COLO668 (cell line): ENCODE results near the gene ALK.
"Not testable (repeated sequence)": the region's sequence is repeated elsewhere in the genome, so short reads cannot be mapped to it uniquely, and the experiment has no call there.

Source experiments
- DNase-seq: peaks from one replicate; lab custom pipeline; 2025; ENCODE audit not compliant: unreplicated experiment; lab: John Stamatoyannopoulos, UW

The ALK gene

GRCh38 chr2:29262681-29263260 is 658.6 kb downstream of the ALK start:
- peak; percentile 57 for DNase-seq

GRCh38 chr2:29261003-29261402 is 660.4 kb downstream of the ALK start:
- no peak for DNase-seq

- DNase-seq = no peak
These were observed 661.1 kb downstream of the ALK start for GRCh38 chr2:29260142-29260772.

- no peak for DNase-seq
These were observed 662.2 kb downstream of the ALK start for GRCh38 chr2:29259221-29259620.

GRCh38 chr2:29255004-29255403 is 666.4 kb downstream of the ALK start:
- DNase-seq = no peak

GRCh38 chr2:29253495-29254275 is 667.7 kb downstream of the ALK start:
- not testable (repeated sequence) for DNase-seq

- DNase-seq = no peak
These were observed 668.4 kb downstream of the ALK start for GRCh38 chr2:29253026-29253425.

GRCh38 chr2:29251406-29251805 is 670.0 kb downstream of the ALK start:
- DNase-seq = no peak

- DNase-seq = no peak
These were observed 670.4 kb downstream of the ALK start for GRCh38 chr2:29250977-29251376.

- no peak for DNase-seq
These were observed 671.6 kb downstream of the ALK start for GRCh38 chr2:29249666-29250253.

GRCh38 chr2:29247336-29247914 is 674.0 kb downstream of the ALK start:
- no peak for DNase-seq

- DNase-seq = no peak
These were observed 674.7 kb downstream of the ALK start for GRCh38 chr2:29246383-29247300.

GRCh38 chr2:29245742-29246382 is 675.5 kb downstream of the ALK start:
- peak; percentile 45 for DNase-seq

GRCh38 chr2:29245035-29245741 is 676.2 kb downstream of the ALK start:
- not testable (repeated sequence) for DNase-seq

GRCh38 chr2:29242621-29243375 is 678.6 kb downstream of the ALK start:
- no peak for DNase-seq

- no peak for DNase-seq
These were observed 679.3 kb downstream of the ALK start for GRCh38 chr2:29241955-29242565.

- no peak for DNase-seq
These were observed 680.0 kb downstream of the ALK start for GRCh38 chr2:29241341-29241740.

GRCh38 chr2:29240601-29241000 is 680.8 kb downstream of the ALK start:
- DNase-seq = no peak
